PC-9 (cell line): Measurements from ENCODE around the gene RSPRY1. TPM values are rescaled to one million over a fixed set of nuclear protein-coding genes. Genes with fewer than 3 reads are reported as not detected.

ENCODE experiments used
- BruUV-seq: library from RNA; stranded (reverse); fragments of 400-500 nt; replicated peaks from 2 replicates; lab custom pipeline; 2021; lab: Mats Ljungman, UMichigan
- CTCF ChIA-PET: fragments of 300-600 bp; sonication (Branson Sonifier 250); formaldehyde crosslinking; loops from one replicate; lab custom pipeline; 2022; ENCODE audit warnings: antibody characterized with exemption; lab: Charles Lee
- POLR2A ChIA-PET: fragments of 300-600 bp; sonication (Branson Sonifier 250); formaldehyde crosslinking; loops from one replicate; lab custom pipeline; 2022; ENCODE audit warnings: antibody characterized with exemption; ENCODE audit not compliant: unreplicated experiment; lab: Charles Lee
- DNase-seq, 2 experiments: peaks; one replicate each; pipeline versions ENCODE4 v3.0.0 to v3.0.0-alpha.2; 2015 to 2022; ENCODE audit warnings: mixed read lengths in 1 of 2
- H2AFZ ChIP-seq: fragments of 200-600 bp; sonication (generic); 2 replicates; pipeline ENCODE4 v1.8.1; 2017; ENCODE audit warnings: antibody characterized with exemption
- H3F3A ChIP-seq: fragments of 200-600 bp; sonication (generic); 2 replicates; pipeline ENCODE4 v1.8.1; 2017; ENCODE audit warnings: antibody characterized with exemption, mild to moderate bottlenecking, low read depth; ENCODE audit not compliant: insufficient read depth
- H3K27ac ChIP-seq: fragments of 200-600 bp; sonication (generic); 2 replicates; pipeline ENCODE4 v1.6.1; 2016; ENCODE audit warnings: mixed run types
- H3K27me3 ChIP-seq: fragments of 200-600 bp; sonication (generic); 2 replicates; pipeline ENCODE4 v1.6.1; 2016; ENCODE audit warnings: low read depth, mixed run types; ENCODE audit not compliant: insufficient read depth
- H3K36me3 ChIP-seq: fragments of 200-600 bp; sonication (generic); 2 replicates; pipeline ENCODE4 v1.6.1; 2016; ENCODE audit warnings: low read depth, mixed run types
- H3K4me1 ChIP-seq: fragments of 200-600 bp; sonication (generic); replicated peaks from 2 replicates; pipeline ENCODE4 v1.6.1; 2016; ENCODE audit warnings: mixed run types; ENCODE audit not compliant: insufficient read depth
- H3K4me2 ChIP-seq: fragments of 200-600 bp; sonication (generic); 2 replicates; pipeline ENCODE4 v1.6.1; 2017; ENCODE audit warnings: mixed run types
- H3K4me3 ChIP-seq: fragments of 200-600 bp; sonication (generic); 2 replicates; pipeline ENCODE4 v1.6.1; 2016; ENCODE audit warnings: mixed run types
- H3K79me2 ChIP-seq: fragments of 200-600 bp; sonication (generic); 2 replicates; pipeline ENCODE4 v1.6.1; 2017; ENCODE audit warnings: low read depth, mixed run types
- H3K9me2 ChIP-seq: fragments of 200-600 bp; sonication (generic); 2 replicates; pipeline ENCODE4 v1.8.1; 2017; ENCODE audit warnings: mild to moderate bottlenecking; ENCODE audit not compliant: insufficient read depth
- H3K9me3 ChIP-seq: fragments of 200-600 bp; sonication (generic); 2 replicates; pipeline ENCODE4 v1.8.1; 2016; ENCODE audit warnings: low read depth; ENCODE audit not compliant: insufficient read depth
- H4K20me1 ChIP-seq: fragments of 200-600 bp; sonication (generic); 2 replicates; pipeline ENCODE4 v1.8.1; 2017; ENCODE audit not compliant: insufficient read depth
- CTCF ChIP-seq: fragments of 200-600 bp; sonication (generic); conservative IDR thresholded peaks from 2 replicates; pipeline ENCODE4 v1.6.1; 2017; ENCODE audit warnings: mixed run types, antibody characterized with exemption, mild to moderate bottlenecking, moderate library complexity
- EZH2 ChIP-seq: fragments of 200-600 bp; sonication (generic); IDR thresholded peaks from 2 replicates; pipeline ENCODE4 v1.8.0; 2017; ENCODE audit warnings: antibody characterized with exemption, low read depth
- intact Hi-C: fragments of 100-400 bp; cut with micrococcal nuclease; formaldehyde crosslinking; loops from one replicate; pipeline ENCODE4 v1.10.0; 2022; ENCODE audit not compliant: unreplicated experiment
- total RNA-seq: library from RNA; stranded (reverse); gene quantifications from 2 replicates; pipeline ENCODE4 v1.2.3, GENCODE V29; 2021

Gene RSPRY1
- total RNA-seq, 1 experiment from 2014 or later = 26.3 TPM

- CTCF ChIA-PET = interaction anchor here (0.7 kb wide), 1 partner anchor 429 kb away, joined by 3 read pairs; no protein-coding TSS in a partner anchor
- peaks cover 42% of the 10 kb centered on the region for H3K79me2 ChIP-seq
These were observed 7.9 kb upstream of the RSPRY1 start for GRCh38 chr16:57178196-57178595.

GRCh38 chr16:57178793-57179212 lies 7.3 kb upstream of the RSPRY1 start:
- no TSS peak for BruUV-seq
- peaks cover 48% of the 10 kb centered on the region for H3K79me2 ChIP-seq
- no peaks in the 10 kb centered on the region for H3K9me3 ChIP-seq
- H3K9me2 ChIP-seq = no peaks in the 10 kb centered on the region
- H3K36me3 ChIP-seq = peaks cover 10% of the 10 kb centered on the region
- POLR2A ChIA-PET = no interaction called here
- CTCF ChIA-PET = no interaction called here
- no peaks in the 10 kb centered on the region for H3F3A ChIP-seq
- H3K4me2 ChIP-seq = no peak overlapping the region
- no peaks in the 10 kb centered on the region for H3K27me3 ChIP-seq
- DNase-seq = no peak
- intact Hi-C loops = no loop called here
- TF ChIP-seq EZH2 = no peak
- TF ChIP-seq CTCF = no peak
- 0 out of 2 replicates have a peak overlapping the region, but pooled peaks have one; percentile 13 for H3K27ac ChIP-seq
- H4K20me1 ChIP-seq = peaks cover 14% of the 10 kb centered on the region; the same call in 1 of the 2 replicates
- H3K4me1 ChIP-seq = peaks cover 4% of the 10 kb centered on the region
- H2AFZ ChIP-seq = no peak overlapping the region
- no peak overlapping the region for H3K4me3 ChIP-seq

More at GRCh38 chr16:57178196-57178595, 7.9 kb upstream of the RSPRY1 start:
- Histone ChIP-seq H2AFZ (no peak overlapping the region), H3K27ac (no peak overlapping the region), H3K9me2 (no peaks in the 10 kb centered on the region), H3K27me3 (no peaks in the 10 kb centered on the region), H3K9me3 (no peaks in the 10 kb centered on the region), H3K4me1 (no peaks in the 10 kb centered on the region), H3K4me3 (no peak overlapping the region), H3F3A (no peaks in the 10 kb centered on the region), H4K20me1 (peaks cover 14% of the 10 kb centered on the region; the same call in 1 of the 2 replicates), H3K36me3 (peaks cover 16% of the 10 kb centered on the region), H3K4me2 (no peak overlapping the region)
- no peak for DNase-seq
- no peak for TF ChIP-seq CTCF
- intact Hi-C loops = no loop called here
- POLR2A ChIA-PET = no interaction called here
- BruUV-seq = no TSS peak

GRCh38 chr16:57179215-57179828 lies 6.8 kb upstream of the RSPRY1 start:
- Histone ChIP-seq H3K4me3 (no peak overlapping the region), H3K9me3 (no peaks in the 10 kb centered on the region), H3K4me1 (peaks cover 9% of the 10 kb centered on the region), H3K27ac (0 out of 2 replicates have a peak overlapping the region, but pooled peaks have one; percentile 13), H2AFZ (no peak overlapping the region), H3K79me2 (peaks cover 54% of the 10 kb centered on the region), H3K4me2 (no peak overlapping the region), H3K36me3 (peaks cover 8% of the 10 kb centered on the region; the same call in 1 of the 2 replicates), H3K27me3 (no peaks in the 10 kb centered on the region), H3K9me2 (no peaks in the 10 kb centered on the region), H4K20me1 (peaks cover 14% of the 10 kb centered on the region; the same call in 1 of the 2 replicates), H3F3A (no peaks in the 10 kb centered on the region)
- DNase-seq = no peak
- ChIA-PET POLR2A (no interaction called here), CTCF (no interaction called here)
- intact Hi-C loops = no loop called here
- BruUV-seq = no TSS peak
- TF ChIP-seq CTCF (no peak), EZH2 (no peak)
